Measurements from ENCODE around the gene PCAT6. TPM values are rescaled to one million over a fixed set of nuclear protein-coding genes. Genes with fewer than 3 reads are reported as not detected.

PCAT6 gene
- total and polyA plus RNA-seq, 8 donors: 1.1 to 3.8 (median 2.2) TPM

DNA sequence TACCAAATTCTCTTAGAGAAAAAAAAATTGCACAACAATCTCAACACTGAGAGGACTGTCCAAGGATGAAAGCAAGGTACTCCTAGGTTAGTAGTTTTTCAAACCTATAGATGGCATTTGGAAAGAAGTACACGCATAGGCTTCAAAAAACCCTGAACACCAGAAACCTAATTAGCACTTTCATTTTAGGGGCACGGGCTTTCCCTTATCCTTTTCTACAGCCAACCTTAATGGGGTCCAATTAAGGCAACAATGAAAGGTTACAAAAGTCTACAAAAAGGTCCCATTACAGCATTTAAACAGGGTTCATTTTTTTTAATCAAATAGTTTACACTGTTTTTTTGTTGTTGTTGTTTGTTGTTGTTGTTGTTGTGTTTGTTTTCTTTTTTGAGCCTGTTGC lies 8.7 kb upstream of the PCAT6 start:
- Histone ChIP-seq H3K27ac (no peak overlapping the region), H3K36me3 (no peaks in the 10 kb centered on the region), H3K27me3 (no peaks in the 10 kb centered on the region), H3K9me3 (no peaks in the 10 kb centered on the region), H3K4me1 (peaks cover 20 to 55% of the 10 kb centered on the region in 2 donors), H3K4me3 (no peak overlapping the region)
- DNase-seq (no peak), ATAC-seq (no peak)
- intact Hi-C loops (cut with DNase I): no loop called here
- TF ChIP-seq, protein P1, sequence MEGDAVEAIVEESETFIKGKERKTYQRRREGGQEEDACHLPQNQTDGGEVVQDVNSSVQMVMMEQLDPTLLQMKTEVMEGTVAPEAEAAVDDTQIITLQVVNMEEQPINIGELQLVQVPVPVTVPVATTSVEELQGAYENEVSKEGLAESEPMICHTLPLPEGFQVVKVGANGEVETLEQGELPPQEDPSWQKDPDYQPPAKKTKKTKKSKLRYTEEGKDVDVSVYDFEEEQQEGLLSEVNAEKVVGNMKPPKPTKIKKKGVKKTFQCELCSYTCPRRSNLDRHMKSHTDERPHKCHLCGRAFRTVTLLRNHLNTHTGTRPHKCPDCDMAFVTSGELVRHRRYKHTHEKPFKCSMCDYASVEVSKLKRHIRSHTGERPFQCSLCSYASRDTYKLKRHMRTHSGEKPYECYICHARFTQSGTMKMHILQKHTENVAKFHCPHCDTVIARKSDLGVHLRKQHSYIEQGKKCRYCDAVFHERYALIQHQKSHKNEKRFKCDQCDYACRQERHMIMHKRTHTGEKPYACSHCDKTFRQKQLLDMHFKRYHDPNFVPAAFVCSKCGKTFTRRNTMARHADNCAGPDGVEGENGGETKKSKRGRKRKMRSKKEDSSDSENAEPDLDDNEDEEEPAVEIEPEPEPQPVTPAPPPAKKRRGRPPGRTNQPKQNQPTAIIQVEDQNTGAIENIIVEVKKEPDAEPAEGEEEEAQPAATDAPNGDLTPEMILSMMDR (IDR thresholded peaks at IDR 0.05): no peak

DNA sequence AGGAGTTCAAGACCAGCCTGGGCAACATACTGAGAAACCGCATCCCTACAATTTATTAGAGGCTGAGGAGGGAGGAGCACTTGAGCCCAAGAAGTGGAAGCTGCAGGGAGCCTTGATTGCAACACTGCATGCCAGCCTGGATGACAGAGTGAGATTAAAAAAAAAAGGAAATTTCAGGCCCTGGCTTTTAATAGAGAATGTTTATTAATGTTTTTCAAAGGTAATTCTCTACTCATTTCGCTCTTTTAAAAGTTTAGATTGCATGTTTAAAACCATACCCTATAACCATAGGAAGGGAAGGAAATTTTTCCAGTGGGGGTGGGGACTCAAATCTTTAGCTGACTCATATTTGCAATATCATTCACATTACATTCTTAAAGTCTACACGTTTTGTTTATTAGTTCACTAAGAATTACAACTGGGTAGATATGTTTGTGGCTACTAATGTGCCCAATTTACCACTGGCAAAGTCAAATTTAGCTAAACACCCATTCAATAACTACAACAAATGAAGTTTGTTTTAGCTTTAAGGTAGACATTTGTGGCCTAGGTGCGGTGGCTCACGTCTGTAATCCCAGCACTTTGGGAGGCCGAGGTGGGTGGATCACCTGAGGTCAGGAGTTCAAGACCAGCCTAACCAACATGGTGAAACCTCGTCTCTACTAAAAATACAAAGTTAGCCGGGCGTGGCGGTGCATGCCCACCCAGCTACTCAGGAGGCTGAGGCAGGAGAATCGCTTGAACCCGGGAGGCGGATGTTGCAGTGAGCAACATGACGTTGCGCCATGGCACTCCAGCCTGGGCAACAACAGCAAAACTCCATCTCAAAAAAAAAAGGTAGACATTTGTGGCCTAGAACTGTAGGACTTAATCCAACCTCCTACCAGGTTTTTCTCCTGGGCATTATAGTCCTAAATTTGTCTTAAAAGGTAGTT lies 7.5 kb upstream of the PCAT6 start:
- H3K4me1 ChIP-seq: peaks cover 20 to 49% of the 10 kb centered on the region in 2 donors
- no peaks in the 10 kb centered on the region for H3K36me3 ChIP-seq
- H3K27ac ChIP-seq: peak overlapping the region in 1 of 2 donors; percentile 30
- no peaks in the 10 kb centered on the region for H3K27me3 ChIP-seq
- DNase-seq (peak in 1 of 4 donors; percentile 54), ATAC-seq (peak; percentile 30)
- TF ChIP-seq, protein P1 (IDR thresholded peaks at IDR 0.05): no peak
- intact Hi-C loops (cut with DNase I): no loop called here
- no peak overlapping the region for H3K4me3 ChIP-seq
- H3K9me3 ChIP-seq: no peaks in the 10 kb centered on the region

DNA sequence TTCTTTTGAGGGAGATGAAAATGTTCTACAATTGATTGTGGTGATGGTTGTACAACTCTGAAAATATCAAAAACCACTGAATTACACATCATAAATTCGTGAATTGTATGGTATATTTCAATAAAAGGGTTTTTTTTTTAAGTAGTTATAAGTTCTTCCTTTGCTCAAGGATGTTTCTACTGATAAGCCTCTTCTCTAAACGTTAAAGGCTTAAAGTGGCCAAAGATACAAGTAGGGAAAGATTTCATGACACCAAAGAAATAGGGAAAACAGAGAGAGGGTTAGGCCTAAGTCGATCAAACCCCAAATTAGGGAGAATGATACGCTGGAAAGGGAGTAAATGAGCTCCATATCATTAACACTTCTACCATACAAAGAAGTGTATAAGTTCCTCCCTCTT lies 6.6 kb upstream of the PCAT6 start:
- ATAC-seq: no peak
- TF ChIP-seq, protein P1 (IDR thresholded peaks at IDR 0.05): no peak
- no peak for DNase-seq
- no peaks in the 10 kb centered on the region for H3K36me3 ChIP-seq
- no peaks in the 10 kb centered on the region for H3K9me3 ChIP-seq
- no peak overlapping the region for H3K27ac ChIP-seq
- intact Hi-C loops (cut with DNase I): no loop called here
- H3K4me3 ChIP-seq: no peak overlapping the region
- H3K4me1 ChIP-seq: peaks cover 20 to 56% of the 10 kb centered on the region in 2 donors
- H3K27me3 ChIP-seq: no peaks in the 10 kb centered on the region

DNA sequence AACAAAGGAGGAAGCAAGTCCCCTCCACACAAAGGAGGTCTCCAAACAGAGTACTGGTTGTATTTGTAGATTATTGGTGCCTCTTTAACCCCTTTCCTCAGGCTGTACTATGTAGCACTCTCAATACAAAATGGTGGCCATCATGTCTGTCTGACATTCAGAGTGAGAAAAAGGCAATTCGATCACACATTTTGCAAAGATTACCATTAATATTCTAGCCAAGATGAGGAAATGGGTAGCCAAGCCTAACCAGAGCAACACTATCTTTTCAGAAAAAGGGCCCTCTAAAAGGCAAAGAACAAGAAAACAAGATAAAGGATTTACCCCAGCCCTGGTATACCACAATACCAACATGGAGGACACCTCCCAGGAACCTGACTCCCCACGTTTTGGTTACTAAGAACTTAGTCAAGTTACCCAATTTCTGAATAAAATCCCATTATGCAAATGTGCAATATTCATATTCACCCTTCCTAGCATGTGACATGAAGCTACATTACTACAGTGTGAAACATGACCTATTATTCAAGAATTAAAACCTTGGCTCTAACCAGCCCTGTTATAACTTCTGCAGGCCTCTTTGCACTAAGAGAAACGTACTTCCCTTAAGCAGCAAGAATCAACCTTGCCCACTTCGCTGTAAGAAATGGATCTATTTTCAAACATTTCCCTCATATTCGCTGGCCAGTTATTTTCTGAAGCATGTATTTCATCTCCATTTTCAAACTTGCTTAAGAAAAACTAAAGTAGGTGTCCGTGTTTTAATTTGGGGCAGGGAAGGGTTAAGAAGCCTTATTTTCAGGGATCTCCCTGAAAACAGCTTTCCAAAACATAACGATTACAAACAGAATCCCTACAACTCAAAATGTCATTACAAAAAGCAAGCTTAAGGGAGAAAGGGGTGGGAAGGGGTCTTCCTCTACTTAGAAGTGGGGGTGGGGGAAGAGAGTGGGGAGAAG lies 4.6 kb upstream of the PCAT6 start:
- DNase-seq: no peak
- no peaks in the 10 kb centered on the region for H3K9me3 ChIP-seq

More for the DNA sequence above, 4.6 kb upstream of the PCAT6 start:
- no peak for ATAC-seq
- Histone ChIP-seq H3K4me1 (peaks cover 20 to 64% of the 10 kb centered on the region in 2 donors), H3K27ac (peak overlapping the region; percentile 84 to 89), H3K27me3 (no peaks in the 10 kb centered on the region), H3K4me3 (peak overlapping the region; percentile 66 to 97), H3K36me3 (no peaks in the 10 kb centered on the region)
- TF ChIP-seq, protein P1 (IDR thresholded peaks at IDR 0.05): no peak
- intact Hi-C loops (cut with DNase I): no loop called here
